SK-N-MC (cell line): Measurements from ENCODE around the gene EXOC3L1.

Experiments used
- DNase-seq: peaks from one replicate; pipeline ENCODE4 v3.0.0-alpha.2; 2011; ENCODE audit warnings: low read depth, low spot score
- H3K27ac ChIP-seq: fragments of 200-600 bp; sonication (generic); 2 replicates; pipeline ENCODE4 v1.5.1; 2016; ENCODE audit warnings: mixed run types
- H3K36me3 ChIP-seq: fragments of 200-600 bp; sonication (generic); 2 replicates; pipeline ENCODE4 v1.6.1; 2017; ENCODE audit warnings: antibody characterized with exemption, low read length, mixed read lengths; ENCODE audit not compliant: insufficient read depth
- H3K4me3 ChIP-seq: fragments of 200-600 bp; sonication (generic); 2 replicates; pipeline ENCODE4 v1.5.1; 2016
- H3K9ac ChIP-seq: fragments of 200-600 bp; sonication (generic); 2 replicates; pipeline ENCODE4 v1.8.0; 2017; ENCODE audit warnings: mixed run types, mixed read lengths; ENCODE audit not compliant: insufficient read length
- H3K9me3 ChIP-seq: fragments of 200-600 bp; sonication (generic); 2 replicates; pipeline ENCODE4 v1.6.1; 2017; ENCODE audit warnings: low read depth, mild to moderate bottlenecking, antibody characterized with exemption, low read length, moderate library complexity, mixed read lengths
- EZH2 ChIP-seq: fragments of 200-600 bp; sonication (generic); IDR thresholded peaks from one replicate; pipeline ENCODE4 v1.6.1; 2017; ENCODE audit warnings: antibody characterized with exemption
- FOXP2 ChIP-seq: optimal IDR thresholded peaks from 2 replicates; pipeline ENCODE3; 2011; ENCODE audit warnings: mild to moderate bottlenecking, moderate library complexity; ENCODE audit not compliant: insufficient read depth; ENCODE audit errors: extremely low read length, control extremely low read depth
- POLR2AphosphoS5 ChIP-seq: IDR thresholded peaks from 2 replicates; pipeline ENCODE4 v1.6.1; 2012; ENCODE audit warnings: mild to moderate bottlenecking, low read depth, low read length, borderline replicate concordance

The EXOC3L1 gene

DNA sequence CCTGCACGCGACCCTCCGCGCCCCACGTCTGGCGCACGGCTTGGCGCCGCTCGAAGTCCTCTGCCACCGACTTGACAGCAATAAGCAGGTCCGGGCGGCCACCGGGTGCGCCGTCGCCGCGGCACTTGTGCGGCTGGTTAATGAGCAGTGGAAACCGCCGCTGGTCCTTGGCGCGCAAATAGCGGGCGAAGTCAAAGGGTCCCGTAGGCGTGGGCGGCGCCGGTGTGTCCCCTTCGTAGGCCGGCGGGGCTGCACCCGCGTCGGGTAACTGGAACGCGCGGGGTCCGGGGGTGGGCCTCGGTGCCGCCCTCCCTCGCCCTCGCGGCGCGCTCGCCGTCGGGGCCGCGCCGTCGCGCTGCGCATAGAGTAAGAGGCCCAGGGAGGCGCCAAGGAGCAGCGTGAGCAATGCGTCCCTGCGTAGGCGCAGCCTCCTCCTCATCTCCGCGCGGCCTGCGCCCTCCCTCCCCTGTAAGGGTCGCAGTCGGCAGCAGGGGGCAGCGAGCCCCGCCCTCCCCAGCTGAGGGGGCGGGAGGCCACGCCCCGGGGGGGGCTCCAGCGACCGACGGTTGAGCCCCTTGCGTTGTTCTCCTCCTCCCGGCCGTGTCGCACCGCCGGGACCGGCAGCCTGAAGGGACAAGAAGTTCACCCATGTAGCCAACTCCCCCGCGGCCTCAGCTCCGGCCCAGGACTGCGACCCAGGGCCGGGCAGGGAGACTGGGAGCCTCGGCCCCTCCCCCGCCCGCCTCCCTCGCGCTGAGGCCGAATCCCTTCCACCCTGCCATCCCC, 39.7 kb downstream of the EXOC3L1 start:
- no peak for DNase-seq
- no peak for TF ChIP-seq FOXP2
- peak overlapping the region; percentile 79 for H3K4me3 ChIP-seq
- peak overlapping the region; percentile 1; the same call in 1 of the 2 replicates for H3K27ac ChIP-seq
- H3K36me3 ChIP-seq: no peaks in the 10 kb centered on the region; the same call in 1 of the 2 replicates
- H3K9ac ChIP-seq: peak overlapping the region; percentile 24
- H3K9me3 ChIP-seq: no peaks in the 10 kb centered on the region

DNA sequence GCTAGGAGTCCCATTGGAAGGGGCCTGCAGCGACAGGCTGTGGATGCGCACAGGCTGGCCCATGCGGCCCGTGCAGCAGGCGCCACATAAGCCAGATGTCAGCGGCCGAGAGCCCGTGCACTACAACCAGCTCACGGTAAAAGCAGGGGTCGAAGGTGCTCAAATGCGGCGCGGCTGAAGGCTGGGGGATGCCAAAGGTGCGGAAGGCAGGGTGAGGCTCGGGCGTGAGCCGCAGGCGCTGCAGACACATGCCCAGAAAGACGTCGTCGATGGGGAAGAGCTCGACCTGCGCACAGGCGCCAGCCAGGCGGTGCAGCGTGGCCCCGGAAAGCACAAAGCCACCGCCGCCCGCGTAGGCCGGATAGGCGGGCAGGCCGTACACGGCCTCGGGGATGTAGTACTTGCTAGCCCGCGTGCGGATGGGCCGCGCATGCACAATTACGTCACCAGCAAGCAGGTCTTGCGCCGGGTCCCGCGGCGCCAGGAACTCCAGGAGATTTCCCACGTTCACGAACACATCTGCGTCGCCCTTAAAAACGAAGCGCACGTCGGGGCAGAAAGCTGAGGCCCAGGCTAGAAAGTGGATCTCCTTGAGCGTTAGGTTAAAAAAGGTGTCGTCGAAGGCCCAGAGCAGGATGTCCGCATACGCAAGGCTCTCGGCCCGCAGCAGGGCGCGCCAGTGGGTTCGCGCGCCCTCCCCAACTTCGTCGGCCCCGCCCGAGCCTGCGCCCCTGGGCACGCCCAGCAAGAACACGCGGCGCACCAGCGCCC, 40.5 kb downstream of the EXOC3L1 start:
- Histone ChIP-seq H3K27ac (no peak overlapping the region), H3K36me3 (no peaks in the 10 kb centered on the region; the same call in 1 of the 2 replicates), H3K9ac (no peak overlapping the region), H3K4me3 (no peak overlapping the region), H3K9me3 (no peaks in the 10 kb centered on the region)
- TF ChIP-seq EZH2 (no peak), FOXP2 (no peak), POLR2AphosphoS5 (no peak)
- no peak for DNase-seq

DNA sequence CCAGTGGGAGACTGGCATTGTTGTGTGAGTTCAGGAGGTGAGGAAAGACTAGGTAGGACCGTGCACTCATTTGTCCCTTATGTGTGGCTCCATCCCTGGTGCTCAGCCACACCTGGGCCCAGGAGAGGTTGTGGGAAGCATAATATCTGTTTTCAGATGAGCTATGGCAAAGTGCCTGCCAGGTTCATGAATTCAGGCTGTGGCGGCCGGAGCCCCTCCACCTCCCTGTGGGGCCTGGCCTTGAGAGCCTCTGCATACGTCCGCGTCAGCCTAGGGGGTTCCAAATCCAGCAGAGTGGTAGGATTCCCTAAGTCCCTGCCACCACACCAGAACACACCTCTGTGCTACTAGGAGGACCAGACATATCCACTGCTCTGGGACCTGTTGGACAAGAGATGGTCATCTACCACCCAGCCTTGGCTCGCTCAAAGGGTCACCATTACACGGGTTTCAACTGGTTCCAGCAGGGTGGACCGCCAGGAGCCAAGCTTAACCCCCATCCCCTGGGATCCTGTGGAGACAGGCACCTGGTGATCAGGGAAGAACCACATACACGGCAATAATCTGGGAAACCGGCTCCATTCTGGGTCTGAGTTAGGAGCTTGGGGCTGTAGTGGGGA, 41.2 kb downstream of the EXOC3L1 start:
- Histone ChIP-seq H3K9me3 (no peaks in the 10 kb centered on the region), H3K9ac (no peak overlapping the region), H3K4me3 (no peak overlapping the region), H3K36me3 (no peaks in the 10 kb centered on the region; the same call in 1 of the 2 replicates), H3K27ac (no peak overlapping the region)
- TF ChIP-seq FOXP2: no peak
- no peak for TF ChIP-seq EZH2
- TF ChIP-seq POLR2AphosphoS5: no peak
- DNase-seq: no peak

DNA sequence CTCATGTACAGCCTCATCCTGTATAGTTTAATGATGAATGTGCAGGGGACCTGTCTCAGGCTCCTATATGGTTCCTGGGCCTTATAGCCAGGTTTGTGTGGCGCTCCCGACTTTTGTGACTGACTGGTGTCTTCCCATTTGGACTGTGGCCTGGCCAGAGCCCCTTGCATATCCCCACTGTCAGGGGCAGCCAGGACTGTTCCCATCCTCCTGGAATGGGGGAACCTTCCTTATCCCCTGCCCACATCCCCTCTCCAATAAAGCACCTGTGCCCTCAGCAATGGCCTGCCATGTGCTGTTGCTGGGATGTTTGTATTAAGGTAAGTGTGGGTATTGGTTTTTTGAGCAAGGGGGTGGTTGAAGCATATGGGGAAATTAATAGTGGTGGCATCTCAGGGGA, 41.7 kb downstream of the EXOC3L1 start:
- no peak for DNase-seq
- no peaks in the 10 kb centered on the region for H3K9me3 ChIP-seq
- H3K4me3 ChIP-seq: no peak overlapping the region
- no peak for TF ChIP-seq FOXP2
- TF ChIP-seq EZH2: no peak
- TF ChIP-seq POLR2AphosphoS5: no peak
- no peak overlapping the region for H3K27ac ChIP-seq
- H3K9ac ChIP-seq: no peak overlapping the region
- no peaks in the 10 kb centered on the region; the same call in 1 of the 2 replicates for H3K36me3 ChIP-seq

DNA sequence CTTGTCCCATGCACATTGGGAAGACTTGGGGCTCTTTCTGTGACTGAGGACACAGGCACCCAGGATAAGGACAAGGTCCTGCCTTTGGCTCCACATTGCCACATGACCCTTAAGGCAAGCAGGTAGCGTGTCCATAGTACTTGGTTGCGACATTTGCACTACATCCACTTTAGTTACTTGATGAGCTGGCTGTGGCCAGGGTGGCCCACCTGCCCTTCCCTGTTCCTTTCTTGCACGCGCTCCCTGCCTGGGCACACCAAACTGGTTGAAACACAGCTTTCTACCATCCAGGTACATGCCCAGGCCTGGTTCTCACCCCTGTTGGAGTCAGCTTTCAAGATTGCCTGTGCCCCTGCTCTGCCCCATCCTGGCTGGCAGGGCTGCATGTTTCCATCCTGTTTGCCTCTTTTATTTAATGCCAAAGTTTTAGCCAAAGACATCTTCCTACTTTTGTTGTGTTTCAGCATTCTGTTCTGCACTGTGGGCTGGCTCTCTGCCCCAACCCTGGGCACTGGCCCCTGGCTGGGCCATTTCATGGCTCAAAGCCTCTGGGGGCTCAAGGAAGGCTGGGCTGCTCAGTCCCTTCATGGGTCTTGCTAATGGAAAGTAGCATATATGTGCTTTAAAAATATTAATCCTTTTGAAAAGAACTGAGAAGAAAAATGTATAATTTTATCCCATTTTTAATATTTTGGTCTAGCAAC, 42.3 kb downstream of the EXOC3L1 start:
- Histone ChIP-seq H3K4me3 (no peak overlapping the region), H3K9ac (no peak overlapping the region), H3K27ac (no peak overlapping the region), H3K9me3 (no peaks in the 10 kb centered on the region), H3K36me3 (no peaks in the 10 kb centered on the region; the same call in 1 of the 2 replicates)
- no peak for DNase-seq
- TF ChIP-seq EZH2: no peak
- no peak for TF ChIP-seq POLR2AphosphoS5
- no peak for TF ChIP-seq FOXP2

DNA sequence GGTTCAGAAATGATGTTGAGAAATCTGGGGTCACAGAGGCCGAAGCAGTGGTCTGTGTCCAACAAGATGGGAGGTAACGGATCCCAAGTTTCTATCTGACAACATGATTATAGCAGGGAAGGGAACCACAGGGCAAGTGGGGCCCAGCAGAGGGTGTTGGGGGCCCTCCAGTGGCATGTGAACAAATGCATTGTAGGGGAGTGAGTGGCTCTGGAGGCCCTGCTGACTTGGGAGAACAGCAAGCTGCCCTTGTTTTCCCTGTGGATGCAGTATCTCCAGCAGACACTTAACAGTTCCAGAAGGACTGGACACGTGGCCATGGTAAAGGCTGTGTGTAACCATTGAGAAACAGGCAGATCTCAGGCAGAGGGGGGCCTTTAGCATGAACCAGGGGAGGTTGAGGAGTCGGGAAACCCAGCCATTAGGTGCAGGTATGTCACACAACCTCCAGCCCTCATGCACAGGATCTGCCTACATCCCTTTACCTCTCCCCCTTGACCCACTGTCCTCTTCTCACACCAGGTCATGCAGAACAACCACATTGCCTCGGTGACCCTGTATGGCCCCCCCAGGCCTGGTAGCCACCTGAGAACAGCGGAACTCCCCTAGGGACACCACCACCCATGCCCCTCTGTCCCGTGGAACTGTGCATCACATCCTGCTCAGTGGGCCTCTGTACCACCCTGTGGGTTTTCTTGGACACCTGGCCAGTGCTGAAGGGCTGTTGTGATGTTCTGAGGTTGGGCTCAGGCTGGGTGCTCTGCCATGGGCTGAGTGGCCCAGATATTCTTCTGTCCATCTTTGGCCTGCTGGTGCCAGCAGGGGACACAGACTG, 43.2 kb downstream of the EXOC3L1 start:
- TF ChIP-seq POLR2AphosphoS5: no peak
- no peak for TF ChIP-seq EZH2
- TF ChIP-seq FOXP2: no peak
- H3K36me3 ChIP-seq: no peaks in the 10 kb centered on the region; the same call in 1 of the 2 replicates
- H3K4me3 ChIP-seq: no peak overlapping the region
- no peak overlapping the region for H3K9ac ChIP-seq
- DNase-seq: no peak
- H3K9me3 ChIP-seq: no peaks in the 10 kb centered on the region
- H3K27ac ChIP-seq: no peak overlapping the region

DNA sequence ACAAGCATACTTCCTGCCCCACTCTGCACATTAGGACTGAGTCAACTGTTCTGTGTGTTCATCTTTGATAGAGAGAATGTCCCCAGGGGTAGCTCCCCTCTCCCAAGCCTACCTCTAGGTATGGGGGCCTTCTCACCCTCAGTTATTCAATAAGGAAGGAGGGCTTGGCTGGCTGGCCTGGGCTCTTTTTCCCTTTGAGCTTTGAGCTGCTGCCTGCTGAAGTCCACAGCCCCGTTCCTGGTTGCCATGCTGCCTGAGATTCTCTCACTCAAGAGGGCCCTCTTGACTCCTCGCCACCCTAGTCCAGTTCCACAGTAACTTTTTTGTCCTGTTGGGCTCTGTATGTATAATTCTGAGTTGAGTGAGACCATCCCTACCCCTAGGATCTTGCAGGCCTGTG, 44.2 kb downstream of the EXOC3L1 start:
- Histone ChIP-seq H3K9ac (no peak overlapping the region), H3K4me3 (no peak overlapping the region), H3K36me3 (peaks cover 6% of the 10 kb centered on the region; the same call in 1 of the 2 replicates), H3K9me3 (no peaks in the 10 kb centered on the region), H3K27ac (no peak overlapping the region)
- no peak for TF ChIP-seq POLR2AphosphoS5
- no peak for TF ChIP-seq EZH2
- no peak for TF ChIP-seq FOXP2
- no peak for DNase-seq

DNA sequence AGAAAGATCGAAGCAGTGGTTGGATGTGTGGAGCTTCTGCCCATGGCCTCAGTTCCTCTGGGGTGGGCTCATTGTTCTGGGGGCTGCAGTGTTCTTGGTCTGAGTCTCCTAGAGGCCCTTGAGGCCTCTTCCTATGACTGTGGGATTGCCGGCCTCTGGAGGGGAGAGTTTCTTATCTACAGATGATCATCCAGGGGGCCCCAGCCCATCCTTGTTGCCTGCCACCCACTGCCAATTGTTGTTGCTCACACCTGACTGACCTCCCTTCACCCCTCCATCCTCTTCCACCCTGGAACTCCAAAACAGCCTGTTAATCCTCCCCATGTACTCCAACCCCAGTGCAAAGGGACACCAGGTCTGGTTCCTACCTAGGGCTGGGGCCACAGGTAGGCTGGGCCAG, 45.0 kb downstream of the EXOC3L1 start:
- Histone ChIP-seq H3K4me3 (no peak overlapping the region), H3K36me3 (peaks cover 10% of the 10 kb centered on the region; the same call in 1 of the 2 replicates), H3K27ac (no peak overlapping the region), H3K9ac (no peak overlapping the region), H3K9me3 (no peaks in the 10 kb centered on the region)
- DNase-seq: no peak
- TF ChIP-seq EZH2: no peak
- TF ChIP-seq FOXP2: no peak
- TF ChIP-seq POLR2AphosphoS5: no peak
